GM19328 (cell line): Measurements from ENCODE around the gene LCN6.
"Not testable (repeated sequence)": the region's sequence is repeated elsewhere in the genome, so short reads cannot be mapped to it uniquely, and the experiment has no call there.

ENCODE experiments used
- ATAC-seq: cut with Tn5 transposase; IDR thresholded peaks from one replicate; pipeline ENCODE4 v1.9.1; 2021; ENCODE audit warnings: mild to moderate bottlenecking, moderate library complexity; ENCODE audit not compliant: unreplicated experiment

Gene LCN6

GRCh38 chr9:136784249-136784996, 36.1 kb upstream of the LCN6 start:
- ATAC-seq: no peak

GRCh38 chr9:136782452-136782851, 34.1 kb upstream of the LCN6 start:
- no peak for ATAC-seq

DNA sequence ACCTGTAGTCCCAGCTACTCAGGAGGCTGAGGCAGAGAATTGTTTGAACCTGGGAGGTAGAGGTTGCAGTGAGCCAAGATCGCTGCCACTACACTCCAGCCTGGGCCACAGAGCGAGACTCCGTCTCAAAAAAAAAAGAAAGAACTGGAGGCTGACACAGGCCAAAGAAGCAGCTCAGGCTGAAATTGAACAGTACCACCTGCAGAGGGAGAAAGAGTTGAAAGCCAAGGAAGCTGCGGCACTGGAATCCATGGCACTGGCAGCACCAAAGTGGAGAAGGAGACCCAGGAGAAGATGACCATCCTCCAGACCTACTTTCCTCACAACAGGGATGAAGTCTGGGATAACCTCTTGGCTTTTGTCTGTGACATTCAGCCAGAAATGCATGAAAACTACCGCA, 31.5 kb upstream of the LCN6 start:
- no peak for ATAC-seq

GRCh38 chr9:136777359-136777758, 29.0 kb upstream of the LCN6 start:
- no peak for ATAC-seq

GRCh38 chr9:136776947-136777346, 28.6 kb upstream of the LCN6 start:
- ATAC-seq: no peak

GRCh38 chr9:136775191-136775590, 26.9 kb upstream of the LCN6 start:
- ATAC-seq: no peak

- no peak for ATAC-seq
These were observed 26.2 kb upstream of the LCN6 start for GRCh38 chr9:136774416-136775045.

DNA sequence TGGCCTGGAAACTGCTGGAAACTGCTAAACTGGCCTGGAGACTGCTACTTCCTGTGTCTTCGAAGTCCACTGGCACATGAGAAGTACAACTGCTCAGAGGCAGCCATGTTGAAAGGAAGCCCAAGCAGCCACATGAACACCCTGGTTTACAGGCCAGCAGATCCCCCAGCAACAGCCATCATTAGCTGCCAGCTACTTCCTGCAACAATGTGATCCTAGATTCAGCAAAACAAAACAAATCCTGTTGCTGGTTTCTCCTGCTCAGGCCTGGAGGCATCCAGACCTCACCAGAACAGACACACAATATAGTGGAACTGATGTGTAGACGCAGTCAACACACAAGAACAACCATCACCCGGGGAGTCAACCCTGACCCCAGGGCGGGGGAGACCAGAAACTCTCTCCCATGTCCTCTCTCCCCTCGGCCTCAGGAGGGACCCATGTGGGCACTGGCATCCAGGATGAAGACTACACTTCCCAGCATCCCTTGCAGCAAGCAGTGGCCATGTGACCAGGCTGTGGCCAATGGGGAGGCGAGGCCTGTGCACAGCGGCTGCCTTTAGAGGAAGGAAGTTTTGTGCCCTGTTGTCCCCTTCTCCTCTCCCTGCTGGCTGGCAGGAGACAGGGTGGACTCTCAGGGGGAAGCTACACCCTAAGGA, 25.2 kb upstream of the LCN6 start:
- ATAC-seq: no peak

DNA sequence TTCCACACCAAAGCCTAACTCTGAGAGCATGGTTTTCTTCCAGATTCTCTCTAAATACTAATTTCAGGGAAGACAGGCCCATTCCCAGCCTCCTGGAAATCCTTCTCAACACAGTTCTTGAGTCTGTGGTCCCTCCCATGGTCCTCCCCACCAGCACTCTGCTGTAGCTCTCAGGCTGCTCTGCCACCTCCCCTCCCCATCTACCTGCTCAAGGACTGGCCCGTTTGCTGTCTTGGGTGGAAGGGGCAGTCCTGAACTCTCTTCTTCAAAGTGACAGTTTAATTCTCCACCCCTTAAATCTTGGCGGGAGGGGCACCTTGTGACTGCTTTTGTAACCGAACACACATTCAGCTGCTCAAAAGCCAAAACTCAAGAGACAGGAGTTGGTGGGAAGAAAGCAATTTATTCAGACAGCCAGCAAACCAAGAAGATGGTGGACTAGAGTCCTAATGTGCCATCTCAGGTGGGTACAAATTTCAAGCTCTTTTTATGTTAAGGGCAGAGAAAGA, 23.6 kb upstream of the LCN6 start:
- no peak for ATAC-seq

DNA sequence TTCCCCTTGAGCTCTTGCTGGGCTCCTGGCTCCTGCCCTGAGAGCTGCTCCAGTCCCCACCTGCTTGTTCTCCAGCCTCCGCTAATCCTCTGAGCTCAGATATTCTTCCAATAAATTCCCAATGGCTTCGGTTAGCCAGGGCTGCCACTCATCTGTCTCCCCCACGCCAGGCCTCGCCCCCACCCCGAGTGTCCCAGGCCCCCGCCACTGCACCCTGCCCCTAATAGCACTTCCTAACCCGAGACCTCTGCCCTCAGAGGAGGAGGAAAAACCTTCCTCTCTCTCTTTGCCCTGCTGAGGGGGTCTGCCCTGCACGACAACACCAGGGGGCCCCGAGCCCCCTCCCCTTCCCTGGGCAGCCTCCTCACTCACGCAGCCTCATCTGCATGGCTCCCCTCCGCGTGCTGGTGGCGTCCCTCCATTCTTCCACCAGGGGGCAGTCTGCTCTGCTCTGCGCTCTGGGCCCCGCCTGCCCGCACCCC, 21.4 kb upstream of the LCN6 start:
- no peak for ATAC-seq

- not testable (repeated sequence) for ATAC-seq
These were observed 18.2 kb upstream of the LCN6 start for GRCh38 chr9:136766410-136767120.

- ATAC-seq: not testable (repeated sequence)
These were observed 17.6 kb upstream of the LCN6 start for GRCh38 chr9:136765745-136766409.

GRCh38 chr9:136765041-136765440, 16.7 kb upstream of the LCN6 start:
- ATAC-seq: no peak

DNA sequence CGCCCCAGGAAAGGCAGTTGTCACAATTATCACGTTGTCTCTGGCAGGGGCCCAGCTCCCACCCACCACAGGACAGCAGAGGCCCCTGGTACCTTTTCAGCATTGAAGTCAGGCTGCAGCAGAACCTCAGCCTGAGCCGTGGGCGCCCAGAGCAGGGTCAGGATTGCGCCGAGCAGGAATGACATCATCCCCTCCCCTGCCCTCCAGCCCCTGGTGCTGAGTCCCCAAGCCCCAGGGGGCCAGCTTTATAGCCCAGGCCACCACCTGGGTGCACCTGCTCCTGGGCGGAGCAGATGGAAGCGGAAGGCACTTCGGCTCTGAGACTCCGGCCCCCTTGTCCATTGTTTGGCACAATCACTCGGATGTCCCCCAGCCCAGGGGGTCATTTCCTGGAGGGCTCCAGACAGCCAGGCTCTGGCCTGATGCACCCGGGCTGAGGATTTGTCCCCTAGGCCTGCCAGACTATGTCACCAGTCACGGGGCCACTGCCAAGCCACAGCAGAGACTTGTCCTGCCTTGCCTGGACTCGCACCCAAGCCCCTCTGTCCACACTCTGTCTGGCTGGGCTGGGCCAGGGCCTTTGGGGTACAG, 16.1 kb upstream of the LCN6 start, which contains the start of gene LCN15:
LCN15 (minus strand) TSS at position 218 of the 591 bp plus-strand sequence; CDS start at position 188, 30 bp downstream.
- ATAC-seq: no peak

GRCh38 chr9:136763649-136764035, 15.3 kb upstream of the LCN6 start:
- ATAC-seq: no peak

GRCh38 chr9:136762915-136763648, 14.8 kb upstream of the LCN6 start:
- ATAC-seq: no peak

- ATAC-seq: no peak
These were observed 13.9 kb upstream of the LCN6 start for GRCh38 chr9:136762221-136762691.

- ATAC-seq: no peak
These were observed 13.2 kb upstream of the LCN6 start for GRCh38 chr9:136761545-136761981.
